ENCODE data around the gene CCDC167. TPM values are rescaled to one million over a fixed set of nuclear protein-coding genes. Genes with fewer than 3 reads are reported as not detected.

The CCDC167 gene
- total and polyA plus RNA-seq, 10 of the 15 experiments (the other 5 are each of a cell fraction or from before 2014, with no cell fraction given): 74.9 to 380 (median 137) TPM

GRCh38 chr6:37506479-37506878, 6.8 kb upstream of the CCDC167 start:
- no TSS peak for BruUV-seq (replicated peaks)
- 70% methylated on average over 4 of the region's 4 CpGs for WGBS (ENCODE audit: insufficient coverage, insufficient replicate concordance, low lambda C conversion rate, missing lambda C conversion rate)
- H3K27me3 ChIP-seq (replicated peaks in 1 of 2; ENCODE audit: control insufficient read depth in 2 of 2, insufficient read depth in 2 of 2, low read length in 1 of 2): no peaks in the 10 kb centered on the region
- no peaks in the 10 kb centered on the region for H3K9me3 ChIP-seq (replicated peaks; ENCODE audit: control insufficient read depth, insufficient read depth, low read length)
- intact Hi-C loops (cut with micrococcal nuclease; ENCODE audit: unreplicated experiment): no loop called here
- no peak for DNase-seq (ENCODE audit: low read depth, low spot score)
- no peak overlapping the region for H2AFZ ChIP-seq (ENCODE audit: control insufficient read depth, low read depth, low read length)
- no peaks in the 10 kb centered on the region for H4K20me1 ChIP-seq (ENCODE audit: control insufficient read depth, insufficient read depth)
- H3K27ac ChIP-seq (ENCODE audit: control insufficient read depth, insufficient read depth): no peak overlapping the region
- H3K4me1 ChIP-seq (ENCODE audit: control insufficient read depth, insufficient read depth, low read length): peaks cover 31% of the 10 kb centered on the region
- ChIA-PET RAD21 (ENCODE audit: unreplicated experiment) (interaction anchor here (1.2 to 1.4 kb wide), 3 partner anchors 10 to 11 kb away, joined by 3 to 5 read pairs (median 3); no protein-coding TSS in a partner anchor), CTCF (interaction anchor here (1.2 to 1.5 kb wide), 2 partner anchors 57 to 60 kb away, joined by 4 to 7 read pairs; no protein-coding TSS in a partner anchor), SMC1A (ENCODE audit: uncharacterized antibody, unreplicated experiment) (interaction anchor here (1.0 to 1.1 kb wide), 2 partner anchors 11 to 29 kb away, joined by 3 to 4 read pairs; no protein-coding TSS in a partner anchor), POLR2A (interaction anchor here (0.8 to 4.8 kb wide), 5 partner anchors 8 to 270 kb away, joined by 3 to 31 read pairs (median 3); no protein-coding TSS in a partner anchor)
- in situ Hi-C loops (cut with MboI): no loop called here
- H3K36me3 ChIP-seq (ENCODE audit: control insufficient read depth in 2 of 2, insufficient read depth in 2 of 2, low read length in 1 of 2): no peaks in the 10 kb centered on the region
- no peak overlapping the region for H3K9ac ChIP-seq (ENCODE audit: control insufficient read depth, insufficient read depth, low read length)
- no peak overlapping the region for H3K4me3 ChIP-seq
- no peak overlapping the region for H3K4me2 ChIP-seq (ENCODE audit: control insufficient read depth, insufficient read depth)
- no peaks in the 10 kb centered on the region for H3K79me2 ChIP-seq (ENCODE audit: control insufficient read depth, insufficient read depth, low read length)
- no peak for ATAC-seq
- no peak for FAIRE-seq
- TF ChIP-seq PBX3 (IDR thresholded peaks at IDR 0.05; ENCODE audit: insufficient replicate concordance, low read depth, low read length): no peak
- TF ChIP-seq ZNF687 (IDR thresholded peaks at IDR 0.05): no peak
- no peak for TF ChIP-seq SPI1 (IDR thresholded peaks at IDR 0.05; ENCODE audit: borderline replicate concordance, insufficient read depth, low read depth, low read length)
- TF ChIP-seq CBX5 (IDR thresholded peaks at IDR 0.05; ENCODE audit: low read depth): no peak
- no peak for TF ChIP-seq CTCF (IDR thresholded peaks at IDR 0.05 in 2 of 3, conservative IDR thresholded peaks at IDR 0.05 in 1 of 3; ENCODE audit: control insufficient read depth in 2 of 3, extremely low read depth in 1 of 3, insufficient read depth in 1 of 3, low read depth in 3 of 3, low read length in 3 of 3)
- TF ChIP-seq LARP7 (IDR thresholded peaks at IDR 0.05): no peak
- no peak for TF ChIP-seq REST (IDR thresholded peaks at IDR 0.05; ENCODE audit: low read depth, low read length)
- TF ChIP-seq NFIC (IDR thresholded peaks at IDR 0.05; ENCODE audit: low read depth, low read length): no peak
- TF ChIP-seq TCF7 (IDR thresholded peaks at IDR 0.05; ENCODE audit: borderline replicate concordance): no peak
- no peak for TF ChIP-seq ZZZ3 (IDR thresholded peaks at IDR 0.05; ENCODE audit: control insufficient read depth, insufficient read length, low read depth)
- TF ChIP-seq BACH1 (IDR thresholded peaks at IDR 0.05; ENCODE audit: borderline replicate concordance): no peak
- no peak for TF ChIP-seq SMC3 (IDR thresholded peaks at IDR 0.05; ENCODE audit: borderline replicate concordance, low read length)
- no peak for TF ChIP-seq HDGF (IDR thresholded peaks at IDR 0.05)
- no peak for TF ChIP-seq YBX1 (IDR thresholded peaks at IDR 0.05)
